Stimulated activated CD4-positive, alpha-beta T cell treated with anti-CD3 and anti-CD28 coated beads, TNF-alpha, amount 100 ng/mL, for 1 hour (primary cell): Measurements from ENCODE around the gene ALDH18A1.
"Not testable (repeated sequence)": the region's sequence is repeated elsewhere in the genome, so short reads cannot be mapped to it uniquely, and the experiment has no call there.

Experiments
- DNase-seq, 3 donors: peaks; one replicate each; pipeline ENCODE4 v3.0.0-alpha.2; 2020; ENCODE audit warnings: low read depth in 3 of 3, low spot score in 1 of 3

The ALDH18A1 gene

GRCh38 chr10:95650232-95650631, 6.3 kb downstream of the ALDH18A1 start:
- no peak for DNase-seq

GRCh38 chr10:95648138-95648537, 8.4 kb downstream of the ALDH18A1 start:
- no peak for DNase-seq

- no peak for DNase-seq
These were observed 10.4 kb downstream of the ALDH18A1 start for GRCh38 chr10:95646160-95646559.

- no peak for DNase-seq
These were observed 11.6 kb downstream of the ALDH18A1 start for GRCh38 chr10:95644901-95645300.

- DNase-seq, result no peak
These were observed 15.6 kb downstream of the ALDH18A1 start for GRCh38 chr10:95640891-95641315.

GRCh38 chr10:95637911-95638310, 18.6 kb downstream of the ALDH18A1 start:
- DNase-seq, result no peak

- DNase-seq, result no peak
These were observed 19.4 kb downstream of the ALDH18A1 start for GRCh38 chr10:95637140-95637539.

GRCh38 chr10:95635319-95635733, 21.2 kb downstream of the ALDH18A1 start:
- DNase-seq, result no peak

GRCh38 chr10:95628786-95629185, 27.7 kb downstream of the ALDH18A1 start:
- no peak for DNase-seq

- no peak for DNase-seq
These were observed 30.0 kb downstream of the ALDH18A1 start for GRCh38 chr10:95626500-95626899.

- not testable (repeated sequence) for DNase-seq
These were observed 36.1 kb downstream of the ALDH18A1 start for GRCh38 chr10:95620415-95620814.

GRCh38 chr10:95618101-95618500, 38.4 kb downstream of the ALDH18A1 start:
- DNase-seq, result no peak

GRCh38 chr10:95616446-95616845, 40.1 kb downstream of the ALDH18A1 start:
- DNase-seq, result no peak

GRCh38 chr10:95613330-95613729, 43.2 kb downstream of the ALDH18A1 start:
- DNase-seq, result no peak

- DNase-seq, result no peak
These were observed 45.8 kb downstream of the ALDH18A1 start for GRCh38 chr10:95610727-95611126.

- no peak for DNase-seq
These were observed 49.6 kb downstream of the ALDH18A1 start for GRCh38 chr10:95606922-95607321.

- DNase-seq, result no peak
These were observed 51.3 kb downstream of the ALDH18A1 start for GRCh38 chr10:95605163-95605562.

GRCh38 chr10:95604630-95605029, 51.9 kb downstream of the ALDH18A1 start:
- DNase-seq, result no peak

- no peak for DNase-seq
These were observed 54.1 kb downstream of the ALDH18A1 start for GRCh38 chr10:95602382-95602781.

- DNase-seq, result peak in 1 of 3 donors; percentile 7
These were observed 55.3 kb downstream of the ALDH18A1 start for GRCh38 chr10:95601116-95601719.

- DNase-seq, result no peak
These were observed 56.4 kb downstream of the ALDH18A1 start for GRCh38 chr10:95600158-95600557.

GRCh38 chr10:95597788-95598187, 58.7 kb downstream of the ALDH18A1 start:
- DNase-seq, result no peak

- DNase-seq, result no peak
These were observed 68.5 kb downstream of the ALDH18A1 start for GRCh38 chr10:95588025-95588424.
